AG04450 (cell line): ENCODE data around the gene GLYATL1. TPM values are rescaled to one million over a fixed set of nuclear protein-coding genes. Genes with fewer than 3 reads are reported as not detected.
"Not testable (repeated sequence)": the region's sequence is repeated elsewhere in the genome, so short reads cannot be mapped to it uniquely, and the experiment has no call there.

Experiments
- CTCF ChIA-PET: fragments of 300-600, 350-600 bp; formaldehyde crosslinking; extraction: SDS; loops from one replicate; lab custom pipeline; 2022; ENCODE audit warnings: antibody characterized with exemption, inconsistent platforms; lab: Charles Lee
- POLR2A ChIA-PET: fragments of 350-600 bp; formaldehyde crosslinking; extraction: SDS; loops from one replicate; lab custom pipeline; 2021; ENCODE audit warnings: antibody characterized with exemption, inconsistent platforms; lab: Yijun Ruan, JAX
- DNase-seq: peaks from one replicate; pipeline ENCODE4 v3.0.0-alpha.2; 2011; ENCODE audit warnings: low read depth, low spot score
- H3K27ac ChIP-seq: one replicate; pipeline ENCODE4 v1.5.1; 2012; ENCODE audit warnings: low read depth, low read length, control low read depth
- H3K27me3 ChIP-seq: one replicate; pipeline ENCODE4 v1.6.0; 2012; ENCODE audit warnings: low read length; ENCODE audit not compliant: control insufficient read depth, insufficient read depth
- H3K4me3 ChIP-seq: 2 replicates; pipeline ENCODE4 v1.5.1; 2011; ENCODE audit warnings: mild to moderate bottlenecking, low read depth, low read length, control low read depth
- H3K9me3 ChIP-seq: 2 replicates; pipeline ENCODE4 v1.5.1; 2012; ENCODE audit warnings: low read length; ENCODE audit not compliant: control insufficient read depth, insufficient read depth
- CTCF ChIP-seq: IDR thresholded peaks from 2 replicates; pipeline ENCODE4 v1.5.1; 2011; ENCODE audit warnings: low read depth, low read length, control low read depth, inconsistent platforms
- polyA plus RNA-seq: library from polyadenylated mRNA; depleted of rRNA; stranded (reverse); fragments of >200 nt; gene quantifications from 2 replicates; pipeline ENCODE4 v1.2.3, GENCODE V29; 2011; rRNA removed

The GLYATL1 gene
- polyA plus RNA-seq, 1 experiment = 0.30 TPM

GRCh38 chr11:58999291-58999680 lies 60.0 kb downstream of the GLYATL1 start:
- ChIA-PET CTCF (no interaction called here), POLR2A (no interaction called here)
- no peaks in the 10 kb centered on the region for H3K9me3 ChIP-seq
- H3K27ac ChIP-seq = no peak overlapping the region
- no peak for DNase-seq
- TF ChIP-seq CTCF = no peak
- H3K27me3 ChIP-seq = no peaks in the 10 kb centered on the region
- H3K4me3 ChIP-seq = no peak overlapping the region

GRCh38 chr11:59000003-59000402 lies 60.7 kb downstream of the GLYATL1 start:
- TF ChIP-seq CTCF = no peak
- peaks cover 2% of the 10 kb centered on the region for H3K27me3 ChIP-seq
- no peak overlapping the region for H3K27ac ChIP-seq
- ChIA-PET POLR2A (no interaction called here), CTCF (no interaction called here)
- H3K9me3 ChIP-seq = no peaks in the 10 kb centered on the region
- no peak overlapping the region for H3K4me3 ChIP-seq
- DNase-seq = no peak

- H3K4me3 ChIP-seq, H3K9me3 ChIP-seq, H3K27me3 ChIP-seq, POLR2A ChIA-PET, DNase-seq, CTCF ChIA-PET, H3K27ac ChIP-seq: not testable (repeated sequence)
Observed at GRCh38 chr11:59002006-59002405, 62.7 kb downstream of the GLYATL1 start.

Other genes with a start within 250 kb of the GLYATL1 start
- not detected in 2 replicates for gene GLYAT, start 207.5 kb upstream of the GLYATL1 start, polyA plus RNA-seq
- 0.81 and 1.1 TPM in 2 replicates for gene GLYATL2, start 94.8 kb upstream of the GLYATL1 start, polyA plus RNA-seq
- not detected in 2 replicates for gene GLYATL1B, start 146.8 kb downstream of the GLYATL1 start, polyA plus RNA-seq
- gene FAM111B, start 167.7 kb downstream of the GLYATL1 start, polyA plus RNA-seq = 1.6 and 2.7 TPM in 2 replicates
- 20.6 and 23.1 TPM in 2 replicates for gene FAM111A, start 203.4 kb downstream of the GLYATL1 start, polyA plus RNA-seq
- 1.4 and 2.2 TPM in 2 replicates for gene DTX4, start 232.6 kb downstream of the GLYATL1 start, polyA plus RNA-seq